NCI-H526 (cell line): ENCODE results near the gene ARHGAP15.

Source experiments
- DNase-seq, 2 experiments: peaks; one replicate each; lab custom pipeline; 2025; lab: John Stamatoyannopoulos, UW

The ARHGAP15 gene

GRCh38 chr2:143689541-143689940, 560.3 kb downstream of the ARHGAP15 start:
- DNase-seq: no peak

- no peak for DNase-seq
Measured at GRCh38 chr2:143690235-143690634, 561.0 kb downstream of the ARHGAP15 start.

GRCh38 chr2:143691121-143691520, 561.9 kb downstream of the ARHGAP15 start:
- DNase-seq: no peak

- DNase-seq: no peak
Measured at GRCh38 chr2:143692162-143692561, 562.9 kb downstream of the ARHGAP15 start.

DNA sequence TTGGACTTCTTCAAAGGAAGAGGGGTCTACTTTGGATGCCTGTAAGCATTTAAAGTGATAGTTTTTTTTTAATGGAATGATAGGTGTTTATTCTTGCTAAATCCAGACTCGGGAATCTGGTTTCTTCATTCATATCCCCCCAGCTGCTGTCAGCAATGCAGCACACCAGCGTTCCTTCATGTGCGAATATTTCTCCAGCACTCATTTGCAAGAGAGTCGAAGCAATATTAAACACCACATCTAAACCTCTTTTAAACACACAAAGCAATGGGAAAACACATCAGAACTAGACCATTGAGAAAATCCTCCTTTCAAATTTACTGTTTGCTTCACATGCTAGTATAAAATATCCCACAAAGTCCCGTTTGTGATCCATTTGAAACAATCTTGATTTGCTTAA, 563.7 kb downstream of the ARHGAP15 start:
- no peak for DNase-seq

GRCh38 chr2:143694335-143694734, 565.1 kb downstream of the ARHGAP15 start:
- DNase-seq: no peak

GRCh38 chr2:143696651-143697050, 567.4 kb downstream of the ARHGAP15 start:
- DNase-seq: no peak

DNA sequence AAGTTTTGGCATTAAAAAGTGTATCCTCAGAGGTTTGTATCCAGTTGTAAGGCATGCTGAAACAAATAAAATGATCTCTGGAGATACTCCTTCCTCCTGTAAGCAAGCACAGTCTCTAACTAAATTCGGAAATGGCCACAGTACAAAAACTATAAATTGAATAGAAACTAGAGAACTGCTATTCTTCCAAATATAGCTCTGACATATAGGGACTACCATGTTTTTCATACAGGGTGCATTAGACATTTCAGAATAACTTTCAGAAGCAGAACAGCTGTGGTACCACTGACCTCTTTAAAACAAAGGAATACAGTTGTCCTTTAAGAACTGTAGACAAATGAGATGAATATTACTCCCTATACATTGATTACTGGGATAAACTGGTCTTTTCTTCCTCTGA, 568.5 kb downstream of the ARHGAP15 start:
- no peak for DNase-seq

DNA sequence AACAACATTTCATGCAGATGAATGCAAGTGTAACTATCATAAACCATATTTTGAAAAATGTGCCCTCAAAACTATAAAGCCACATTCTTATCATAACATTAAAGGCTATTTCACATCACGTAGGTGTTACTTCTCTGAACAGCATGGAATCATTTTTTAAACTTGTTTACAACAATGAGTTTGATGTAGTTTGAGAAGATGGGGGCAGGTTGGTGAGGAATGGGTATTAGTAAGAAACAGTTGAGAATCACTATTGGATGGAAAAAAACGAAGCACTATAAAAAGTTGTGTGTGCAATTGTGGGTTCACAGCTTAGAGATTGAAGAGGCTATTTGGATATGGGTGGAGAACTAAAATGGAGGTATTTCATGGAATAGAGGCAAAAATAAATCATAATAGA, 569.1 kb downstream of the ARHGAP15 start:
- DNase-seq: no peak

- no peak for DNase-seq
Measured at GRCh38 chr2:143698888-143699570, 569.8 kb downstream of the ARHGAP15 start.

DNA sequence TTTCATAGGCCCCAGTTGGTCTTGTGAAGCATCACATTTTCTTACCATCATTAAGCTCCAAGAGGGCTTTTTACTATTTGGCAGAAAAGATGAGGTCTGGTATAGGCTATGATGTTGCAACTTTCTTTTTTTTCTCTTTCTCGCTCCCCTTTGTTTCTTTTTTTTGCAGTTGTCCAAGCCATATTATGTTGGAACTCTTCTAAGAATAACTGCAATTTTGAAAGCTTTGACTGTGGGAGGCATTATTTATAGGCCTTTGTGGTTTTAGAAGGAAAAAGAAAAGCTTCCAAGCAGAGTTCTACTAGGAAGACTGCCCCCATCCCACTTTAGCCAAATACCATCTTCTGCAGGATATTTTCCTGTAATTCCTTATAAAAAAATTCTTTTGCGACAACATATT, 571.6 kb downstream of the ARHGAP15 start:
- DNase-seq: no peak

- DNase-seq: no peak
Measured at GRCh38 chr2:143701785-143702184, 572.6 kb downstream of the ARHGAP15 start.

DNA sequence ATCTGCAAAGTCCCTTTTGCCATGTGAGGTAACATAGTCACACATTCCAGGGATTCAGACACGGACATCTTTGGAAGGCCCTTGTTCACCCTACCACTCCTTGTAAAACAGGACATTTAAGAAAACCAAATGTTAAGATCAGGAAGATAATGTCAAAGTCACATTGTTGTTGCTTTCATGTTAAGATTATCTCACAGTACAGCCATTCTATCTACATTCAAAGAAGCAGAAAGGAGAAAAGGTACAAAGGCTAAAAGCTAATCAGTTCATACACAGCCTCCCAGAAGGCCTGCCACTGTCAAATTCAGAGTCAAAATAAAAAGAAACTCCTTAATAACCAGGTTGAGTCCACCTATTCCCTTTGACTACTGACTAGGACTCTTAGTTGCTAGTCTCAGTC, 573.7 kb downstream of the ARHGAP15 start:
- no peak for DNase-seq

- DNase-seq: no peak
Measured at GRCh38 chr2:143704451-143705106, 575.4 kb downstream of the ARHGAP15 start.

DNA sequence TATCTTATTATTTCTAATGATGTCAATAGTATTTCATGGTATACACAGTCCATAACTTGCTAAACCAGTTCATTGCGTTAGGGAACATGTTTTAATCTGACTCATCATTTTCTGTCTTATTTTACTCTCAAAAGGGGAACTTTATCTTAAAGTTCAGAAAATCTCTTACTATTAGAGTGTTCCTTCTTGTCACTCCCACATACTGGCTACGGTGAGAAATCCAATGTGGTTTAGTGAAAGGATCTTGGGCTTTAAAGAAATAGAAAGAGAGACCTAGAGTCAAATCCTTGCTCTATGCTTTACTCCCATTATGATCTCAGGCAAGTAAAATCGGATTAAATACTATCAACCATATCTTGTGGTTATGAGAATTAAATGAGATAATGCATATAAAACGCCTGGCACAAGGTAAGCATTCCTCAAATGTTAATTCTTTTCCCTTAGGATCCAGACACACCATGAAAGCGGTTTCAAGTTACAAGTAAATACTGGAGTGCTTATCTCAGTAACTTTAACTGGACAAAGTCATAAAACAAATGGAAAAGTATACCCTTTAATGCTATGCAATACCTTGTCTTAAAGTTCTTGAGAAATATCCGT, 576.0 kb downstream of the ARHGAP15 start:
- DNase-seq: no peak

DNA sequence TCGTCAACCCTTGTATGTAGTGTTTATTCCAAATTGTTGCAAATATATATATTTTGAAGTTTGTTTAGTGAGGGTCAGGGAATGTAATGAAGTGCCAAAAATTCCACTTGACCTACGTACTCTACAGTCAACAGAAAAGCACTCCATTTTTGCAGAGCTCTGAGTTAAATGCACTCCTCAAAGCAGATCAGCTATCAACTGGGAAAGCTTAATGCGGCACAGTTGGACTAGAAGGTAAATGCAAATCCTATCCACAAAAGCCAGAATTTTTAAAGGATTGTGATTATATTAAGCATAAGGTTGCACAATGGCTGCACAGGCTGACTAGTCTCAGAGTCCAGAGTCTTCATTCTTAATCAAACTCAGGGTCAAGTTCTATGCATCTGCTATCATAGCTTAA, 577.1 kb downstream of the ARHGAP15 start:
- no peak for DNase-seq

DNA sequence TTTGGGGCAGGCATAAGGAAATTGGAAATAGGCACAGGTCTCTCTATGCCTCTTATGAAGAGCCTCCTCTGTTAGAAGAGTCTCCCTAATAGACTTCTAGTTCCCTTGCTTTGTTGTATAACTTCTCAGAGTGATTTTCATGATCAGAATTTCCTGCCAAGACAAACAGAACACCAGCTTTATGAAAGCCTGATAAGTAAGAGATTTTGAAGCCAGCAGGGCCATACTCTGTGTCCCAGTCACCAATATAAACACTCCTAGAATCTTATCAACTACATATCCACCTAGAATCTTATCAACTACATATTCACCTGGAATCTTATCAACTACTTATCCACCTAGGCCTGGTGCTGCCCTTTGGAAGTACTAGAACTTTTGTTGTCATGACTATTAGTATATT, 579.5 kb downstream of the ARHGAP15 start:
- DNase-seq: no peak

GRCh38 chr2:143710196-143710595, 581.0 kb downstream of the ARHGAP15 start:
- DNase-seq: no peak

DNA sequence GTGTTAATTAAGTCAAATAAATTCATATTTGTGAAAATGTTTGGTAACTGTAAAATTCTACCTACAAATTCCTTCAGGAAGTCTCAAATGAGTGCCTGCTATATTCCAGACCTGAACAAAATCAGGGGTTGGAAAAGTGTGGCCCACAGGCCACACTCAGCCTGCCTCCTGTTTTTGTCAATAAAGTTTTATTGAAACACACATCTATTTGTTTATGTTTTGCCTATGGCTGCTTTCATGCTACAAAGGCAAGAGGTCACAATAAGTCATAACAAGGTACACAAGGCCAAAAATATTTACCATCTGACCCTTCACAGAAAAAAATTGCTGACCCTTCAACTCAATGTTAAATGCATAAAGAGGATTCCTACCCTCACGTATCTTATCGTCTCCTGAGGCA, 581.7 kb downstream of the ARHGAP15 start:
- no peak for DNase-seq

DNA sequence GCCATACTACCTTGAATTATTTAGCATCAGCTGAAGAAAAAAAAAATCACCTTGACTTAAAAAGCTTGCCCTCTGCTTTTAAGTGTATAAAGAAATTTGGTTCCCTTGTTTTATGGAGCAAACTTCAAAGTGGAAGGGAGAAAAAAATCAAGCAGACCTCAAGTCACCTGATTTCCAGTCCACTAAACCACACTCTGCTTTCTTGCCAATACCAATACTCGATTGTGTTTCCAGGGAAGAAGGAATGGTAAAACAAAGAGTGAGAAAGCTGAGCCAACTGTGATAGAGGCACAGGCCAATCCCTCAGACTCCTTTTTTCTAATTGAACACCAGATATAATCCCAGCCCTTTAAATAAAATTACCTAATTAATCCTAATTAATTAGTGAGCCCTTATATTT, 587.3 kb downstream of the ARHGAP15 start:
- no peak for DNase-seq

- no peak for DNase-seq
Measured at GRCh38 chr2:143717053-143717452, 587.8 kb downstream of the ARHGAP15 start.

DNA sequence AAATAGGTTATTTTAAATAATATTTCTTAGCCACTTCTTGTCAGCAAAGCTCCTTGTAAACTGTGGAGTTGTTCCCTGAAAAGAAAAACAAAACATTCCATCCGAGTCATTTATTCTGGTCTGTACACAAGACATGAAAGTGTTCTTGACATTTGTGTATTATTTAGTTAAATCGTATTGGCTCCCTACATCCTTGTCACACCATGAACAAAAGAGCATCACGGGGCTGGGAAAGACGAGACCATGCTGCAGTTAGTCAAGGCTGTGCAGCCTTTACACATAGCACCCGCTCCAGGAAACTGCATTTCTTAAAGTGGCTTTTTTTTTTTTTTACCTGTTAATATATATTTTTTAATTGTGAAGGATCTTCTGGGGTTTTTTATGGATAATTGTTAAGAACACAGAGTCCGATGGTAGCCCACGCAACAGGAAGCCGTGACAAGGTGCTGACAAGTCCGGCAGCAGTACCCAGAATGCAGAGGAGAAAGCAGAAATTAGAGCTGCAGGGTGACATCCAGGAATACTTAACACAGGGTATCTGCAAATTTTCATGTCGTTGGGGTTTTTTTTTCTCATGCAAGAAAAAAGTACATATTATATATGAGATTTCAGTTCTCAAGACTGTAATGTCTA, 588.4 kb downstream of the ARHGAP15 start:
- no peak for DNase-seq

DNA sequence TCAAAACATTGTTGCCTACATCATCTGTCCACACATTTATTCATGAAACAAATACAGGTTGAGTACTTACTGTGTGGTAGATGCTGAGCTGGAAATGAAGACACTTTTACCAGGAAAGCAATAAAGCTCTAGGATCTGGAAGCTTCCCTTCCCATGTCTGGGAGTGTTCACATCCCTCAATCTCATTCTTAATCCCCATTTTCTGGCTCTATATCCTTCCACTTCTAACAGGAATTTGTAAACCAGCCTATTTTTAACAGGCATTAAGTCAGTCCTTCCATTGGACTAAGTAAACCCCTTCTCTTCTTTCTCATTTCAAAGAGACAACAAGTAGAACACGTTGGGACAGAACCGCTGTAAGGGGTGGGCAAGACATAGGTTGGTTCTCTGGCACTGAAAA, 589.5 kb downstream of the ARHGAP15 start:
- no peak for DNase-seq
